ENCODE results near the gene ITGA8.
"Not testable (repeated sequence)": the region's sequence is repeated elsewhere in the genome, so short reads cannot be mapped to it uniquely, and the experiment has no call there.

The ITGA8 gene

DNA sequence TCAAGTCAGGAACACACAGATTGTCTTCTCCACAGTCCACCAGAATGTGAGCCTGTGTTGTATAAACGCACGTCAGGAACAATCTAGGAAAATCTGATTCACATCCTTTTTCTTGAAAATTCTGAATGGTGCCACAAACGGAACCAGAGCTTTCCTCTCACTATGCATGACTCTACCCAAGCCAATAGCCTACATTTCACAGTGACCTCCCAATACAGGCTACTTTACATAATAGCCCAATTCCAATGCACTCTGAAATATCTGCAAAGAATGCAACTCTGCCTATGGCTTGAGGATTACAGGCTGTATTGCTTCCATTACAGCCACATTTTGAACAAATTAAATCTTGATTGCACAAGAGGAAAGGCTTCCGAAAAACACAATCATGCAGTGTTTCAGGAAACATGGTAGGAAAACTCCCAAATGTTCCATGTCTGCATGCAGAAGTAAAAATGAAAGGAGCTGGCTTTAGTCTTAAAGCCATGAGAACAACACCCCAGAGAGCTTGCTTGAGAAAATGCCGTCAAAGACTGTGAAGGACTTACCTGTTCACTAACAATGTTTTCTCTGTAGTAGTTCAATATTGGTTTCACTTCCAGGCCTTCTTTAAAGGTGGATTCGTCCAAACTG, 113.9 kb downstream of the ITGA8 start:
- no peak for DNase-seq

- DNase-seq: no peak
These were observed 116.2 kb downstream of the ITGA8 start for GRCh38 chr10:15603446-15604011.

GRCh38 chr10:15601819-15602218, 117.9 kb downstream of the ITGA8 start:
- no peak for DNase-seq

- no peak for DNase-seq
These were observed 124.5 kb downstream of the ITGA8 start for GRCh38 chr10:15595260-15595659.

DNA sequence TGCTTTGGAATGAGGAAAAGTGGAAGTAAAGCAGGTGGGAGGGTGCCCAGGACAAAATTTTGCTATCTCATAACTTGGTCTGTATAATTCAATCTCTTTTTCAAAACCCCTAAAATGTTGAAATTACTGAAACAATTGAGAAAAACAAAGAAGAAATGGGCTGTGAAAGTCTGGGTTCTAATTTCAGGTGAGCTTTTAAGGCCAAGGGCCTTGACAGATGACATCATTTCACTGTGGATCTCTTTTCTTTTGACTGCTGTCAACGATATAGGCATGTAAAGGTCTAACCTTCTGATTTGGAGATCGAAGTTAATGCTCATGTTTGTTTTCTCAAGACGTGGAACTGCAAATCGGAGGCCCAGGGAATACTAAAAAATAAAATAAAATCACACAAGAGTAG, 127.8 kb downstream of the ITGA8 start:
- DNase-seq: no peak

DNA sequence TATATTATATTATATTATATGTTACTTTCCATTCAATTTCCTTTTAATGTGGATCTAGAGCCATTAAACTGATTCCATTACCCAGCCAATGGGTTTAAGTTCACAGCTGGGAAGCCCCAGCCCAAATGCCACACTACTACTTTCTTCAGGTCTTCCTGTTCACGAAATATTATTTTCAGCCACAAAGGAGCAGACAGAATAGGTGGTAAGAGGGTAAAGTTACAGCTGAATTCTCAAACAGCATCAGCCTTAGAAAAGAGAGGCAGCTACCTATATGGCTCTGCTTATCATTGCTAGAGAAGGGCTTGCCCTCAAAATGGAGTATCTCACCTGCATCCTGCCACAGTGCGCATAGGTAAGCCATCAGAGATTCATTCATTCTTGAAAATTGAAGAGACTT, 128.3 kb downstream of the ITGA8 start:
- no peak for DNase-seq

DNA sequence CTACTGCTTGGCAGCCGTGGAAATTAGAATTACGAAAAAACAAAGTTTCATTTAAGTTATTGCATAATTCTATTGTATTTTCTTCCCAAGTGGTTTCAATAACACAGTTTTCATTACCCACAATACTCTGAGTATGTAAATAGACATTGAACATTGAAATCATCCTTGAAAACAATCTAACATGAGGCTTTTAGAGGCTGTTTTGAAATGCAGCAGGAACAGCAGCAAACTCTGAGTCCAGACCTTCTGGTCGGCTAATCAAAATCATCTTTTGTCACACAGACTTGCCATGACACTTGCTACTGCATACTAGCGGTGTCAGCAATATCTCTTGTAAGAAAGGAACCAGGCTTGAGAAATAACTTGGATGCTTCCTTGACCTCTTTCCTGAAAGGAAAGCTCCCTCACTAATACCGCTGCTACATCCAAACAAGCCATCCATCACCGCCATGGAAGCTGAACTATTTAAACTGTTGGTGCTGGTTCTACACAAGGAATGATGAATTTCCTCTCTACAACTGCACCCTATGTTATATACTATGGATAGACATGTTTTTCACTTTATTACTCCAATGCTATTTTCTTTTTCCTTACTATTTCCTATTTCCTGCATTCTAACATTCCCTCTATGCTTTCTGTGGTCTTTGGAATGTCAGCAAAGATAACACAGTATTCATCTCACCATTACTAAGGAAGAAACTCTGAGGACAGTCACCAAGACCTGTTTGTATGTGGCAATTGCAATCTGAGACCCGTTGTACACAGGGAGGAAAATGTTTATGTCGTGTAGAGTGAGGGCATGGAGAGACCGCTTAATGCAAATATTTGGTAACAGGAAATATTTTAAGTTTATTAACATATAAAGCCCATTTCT, 130.8 kb downstream of the ITGA8 start:
- no peak for DNase-seq

- DNase-seq: no peak
These were observed 131.6 kb downstream of the ITGA8 start for GRCh38 chr10:15588151-15588550.

- DNase-seq: no peak
These were observed 132.5 kb downstream of the ITGA8 start for GRCh38 chr10:15587271-15587670.

DNA sequence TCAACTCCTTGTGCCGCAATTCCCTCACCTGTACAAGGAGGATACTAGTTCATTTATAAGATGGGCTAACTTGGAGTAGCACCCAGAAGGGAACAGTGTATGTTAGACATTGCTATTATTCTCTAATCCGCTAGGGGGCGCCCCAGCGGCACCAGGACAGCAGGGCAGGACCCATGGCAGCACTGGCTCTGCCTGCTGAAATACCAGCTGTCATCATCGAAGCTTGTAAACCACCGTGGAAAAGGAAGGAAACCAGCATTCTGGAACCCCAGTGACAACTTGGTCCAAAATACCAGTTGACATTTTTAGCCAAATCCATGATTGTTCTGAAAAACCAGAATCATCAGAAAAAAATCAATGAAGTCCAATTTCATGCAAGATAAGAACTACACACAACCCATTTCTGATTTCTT, 134.4 kb downstream of the ITGA8 start:
- no peak for DNase-seq

DNA sequence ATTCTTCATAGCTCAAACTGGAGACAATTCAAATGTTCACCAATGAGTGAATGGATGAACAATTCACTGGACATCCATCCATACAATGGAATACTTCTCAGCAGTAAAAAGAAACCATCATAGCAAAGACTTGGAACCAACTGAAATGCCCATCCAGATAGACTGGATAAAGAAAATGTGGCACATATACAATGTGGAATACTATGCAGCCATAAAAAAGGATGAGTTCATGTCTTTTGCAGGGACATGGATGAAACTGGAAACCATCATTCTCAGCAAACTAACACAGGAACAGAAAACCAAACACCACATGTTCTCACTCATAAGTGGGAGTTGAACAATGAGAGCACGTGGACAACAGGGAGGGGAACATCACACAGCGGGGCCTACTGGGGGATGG, 136.8 kb downstream of the ITGA8 start:
- not testable (repeated sequence) for DNase-seq

DNA sequence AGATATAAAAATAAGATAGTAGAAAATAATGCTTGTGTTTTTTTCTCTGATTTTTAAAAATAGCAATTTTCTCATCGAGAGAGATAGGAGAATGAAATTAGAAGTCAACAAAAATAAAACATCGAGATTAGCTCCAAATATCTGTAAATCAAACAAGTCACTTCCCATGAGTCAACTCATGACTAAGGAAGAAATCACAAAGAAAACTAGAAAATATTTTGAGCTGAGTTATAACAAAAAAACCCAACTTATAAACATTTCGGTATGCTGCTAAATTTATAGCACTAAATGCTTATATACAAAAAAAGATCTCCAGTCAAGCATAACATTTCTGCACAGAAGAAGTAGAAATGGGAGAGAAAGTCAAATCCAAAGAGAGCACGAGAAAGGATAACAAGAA, 140.1 kb downstream of the ITGA8 start:
- no peak for DNase-seq

- DNase-seq: no peak
These were observed 147.1 kb downstream of the ITGA8 start for GRCh38 chr10:15572531-15573045.

- DNase-seq: no peak
These were observed 148.1 kb downstream of the ITGA8 start for GRCh38 chr10:15571575-15571974.

GRCh38 chr10:15570738-15571339, 148.9 kb downstream of the ITGA8 start:
- DNase-seq: no peak

GRCh38 chr10:15567952-15568351, 151.8 kb downstream of the ITGA8 start:
- no peak for DNase-seq

DNA sequence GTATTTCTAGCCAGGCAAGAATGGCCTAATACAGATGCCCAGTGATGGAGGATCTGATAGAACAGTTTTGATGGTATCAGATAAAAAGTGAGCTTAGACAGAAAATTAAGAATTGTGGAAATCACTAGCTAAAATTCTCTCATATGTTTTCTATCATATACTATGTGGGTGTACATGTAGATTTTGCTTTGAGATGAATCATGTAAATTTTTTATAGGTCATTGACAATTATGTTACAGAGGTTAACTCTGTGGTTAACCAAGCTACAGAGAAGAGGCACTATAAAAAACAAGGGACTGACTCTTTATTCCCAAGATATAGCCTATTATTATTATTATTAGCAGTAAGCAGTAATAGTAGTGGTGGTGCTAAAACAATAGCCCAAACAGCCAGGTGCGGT, 156.5 kb downstream of the ITGA8 start:
- no peak for DNase-seq

GRCh38 chr10:15562578-15562977, 157.1 kb downstream of the ITGA8 start:
- no peak for DNase-seq

- DNase-seq: no peak
These were observed 157.6 kb downstream of the ITGA8 start for GRCh38 chr10:15562116-15562515.

DNA sequence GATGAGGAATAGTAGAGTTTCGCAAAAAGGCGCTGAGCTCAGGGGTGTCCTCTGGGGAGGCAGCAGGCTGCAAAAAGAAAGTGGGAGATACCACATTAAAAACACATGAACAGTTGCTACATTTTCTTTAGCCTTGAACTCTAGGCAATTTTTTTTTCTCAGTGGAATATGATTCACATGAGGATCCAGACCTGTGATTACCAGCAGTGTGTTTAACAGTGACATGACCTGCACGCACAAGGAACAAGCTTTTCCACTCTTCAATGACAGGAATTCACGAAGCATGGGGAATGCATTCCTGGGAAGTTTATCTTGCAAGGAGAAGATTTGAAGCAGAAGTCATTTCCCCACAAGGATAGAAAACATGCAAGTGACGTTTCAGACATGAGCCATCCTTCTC, 161.6 kb downstream of the ITGA8 start:
- DNase-seq: no peak

- not testable (repeated sequence) for DNase-seq
These were observed 162.6 kb downstream of the ITGA8 start for GRCh38 chr10:15557168-15557567.

- no peak for DNase-seq
These were observed 168.8 kb downstream of the ITGA8 start for GRCh38 chr10:15550950-15551349.

GRCh38 chr10:15548331-15548730, 171.4 kb downstream of the ITGA8 start:
- DNase-seq: no peak

DNA sequence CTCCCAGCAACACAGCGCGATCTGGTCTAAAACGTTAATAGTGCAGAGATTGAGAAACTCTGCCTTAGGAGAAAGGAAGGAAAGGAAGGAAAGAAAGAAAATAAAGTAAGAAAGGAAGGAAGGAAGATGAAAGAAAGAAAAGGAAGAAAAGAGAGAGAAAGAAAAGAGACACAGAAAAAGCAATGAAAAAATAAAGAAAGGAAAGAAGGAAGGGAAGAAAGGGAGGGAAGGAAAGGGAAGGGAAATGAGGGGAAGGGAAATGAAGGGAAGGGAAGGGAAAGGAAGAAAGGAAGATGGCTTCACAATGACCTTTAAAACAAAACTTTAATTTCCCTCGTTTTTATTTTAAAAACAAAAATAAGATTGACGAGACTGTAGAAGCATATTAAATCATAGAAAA, 173.1 kb downstream of the ITGA8 start:
- no peak for DNase-seq

Data from activated gamma-delta T cell treated with Interleukin-2 at 50 U/mL for 16 hours (primary cell).